ENCODE data around the gene MCEE.
A peak's percentile ranks its signal among the peaks of the same experiment; 100 is the strongest.

MCEE gene

GRCh38 chr2:71069376-71069775 lies 60.7 kb downstream of the MCEE start:
- H3K9ac ChIP-seq (ENCODE audit: low read depth, low read length, poor library complexity): peak overlapping the region; percentile 78
- H4K8ac ChIP-seq (ENCODE audit: low read depth, low read length): no peak overlapping the region
- no peak overlapping the region for H2BK5ac ChIP-seq (ENCODE audit: low read length)
- no peak overlapping the region for H2BK120ac ChIP-seq (ENCODE audit: low read depth, low read length)
- no peak for DNase-seq (ENCODE audit: low spot score)
- H3K18ac ChIP-seq (ENCODE audit: low read length): no peak overlapping the region
- peaks cover 13% of the 10 kb centered on the region for H3K79me1 ChIP-seq (ENCODE audit: low read depth, low read length)
- no peak overlapping the region for H3K4ac ChIP-seq (ENCODE audit: low read length)
- H3K4me1 ChIP-seq (ENCODE audit: control insufficient read depth in 2 of 2, insufficient read depth in 1 of 2, low read depth in 1 of 2, low read length in 2 of 2): peaks cover 0 to 4% of the 10 kb centered on the region in 2 donors
- H3K27me3 ChIP-seq (ENCODE audit: control insufficient read depth in 3 of 3, insufficient read depth in 3 of 3, low read depth in 1 of 3, low read length in 3 of 3): peaks cover 0 to 6% (median 0%) of the 10 kb centered on the region in 3 experiments
- no peak overlapping the region for H2AK5ac ChIP-seq (ENCODE audit: low read depth, low read length)
- H2BK12ac ChIP-seq (ENCODE audit: low read length): no peak overlapping the region
- H3K4me2 ChIP-seq (ENCODE audit: insufficient read depth, low read length, poor library complexity, severe bottlenecking): peak overlapping the region; percentile 89
- H2AFZ ChIP-seq (ENCODE audit: low read length): peak overlapping the region; percentile 95
- WGBS, 2 donors (ENCODE audit: extremely low coverage in 2 of 2, insufficient read length in 2 of 2, insufficient replicate concordance in 1 of 2): no CpG with 5 or more reads among the region's 5 CpGs
- no peak overlapping the region for H2BK15ac ChIP-seq (ENCODE audit: low read length)
- peaks cover 17 to 32% of the 10 kb centered on the region in 2 donors for H3K36me3 ChIP-seq (replicated peaks in 1 of 2; ENCODE audit: control insufficient read depth in 2 of 2, insufficient read depth in 2 of 2, low read length in 2 of 2)
- no peak overlapping the region for H3K27ac ChIP-seq (replicated peaks; ENCODE audit: low read length)
- no peaks in the 10 kb centered on the region for H3K9me3 ChIP-seq (replicated peaks in 1 of 2; ENCODE audit: control insufficient read depth in 2 of 2, insufficient read depth in 1 of 2, low read depth in 1 of 2, low read length in 2 of 2)
- no peak overlapping the region for H3K23ac ChIP-seq (ENCODE audit: low read depth, low read length, poor library complexity)
- no peak overlapping the region for H4K91ac ChIP-seq (ENCODE audit: low read depth, low read length, poor library complexity)
- no peak overlapping the region for H3K14ac ChIP-seq (ENCODE audit: low read length)
- H3K4me3 ChIP-seq (ENCODE audit: low read length in 2 of 2): peak overlapping the region; percentile 72 to 85

- Histone ChIP-seq H2BK12ac (ENCODE audit: low read length) (no peak within 1 kb of the TSS), H4K91ac (ENCODE audit: low read depth, low read length, poor library complexity) (no peak within 1 kb of the TSS), H3K9me3 (replicated peaks in 1 of 2; ENCODE audit: control insufficient read depth in 2 of 2, insufficient read depth in 1 of 2, low read depth in 1 of 2, low read length in 2 of 2) (no peaks in the 10 kb centered on the region), H3K4me3 (ENCODE audit: low read length in 2 of 2) (peak within 1 kb of the TSS; percentile 72 to 85), H3K9ac (ENCODE audit: low read depth, low read length, poor library complexity) (peak within 1 kb of the TSS; percentile 96), H3K27ac (replicated peaks; ENCODE audit: low read length) (peak within 1 kb of the TSS; percentile 77), H3K23ac (ENCODE audit: low read depth, low read length, poor library complexity) (peak within 1 kb of the TSS; percentile 100), H3K27me3 (ENCODE audit: control insufficient read depth in 3 of 3, insufficient read depth in 3 of 3, low read depth in 1 of 3, low read length in 3 of 3) (peaks cover 0 to 15% (median 2%) of the 10 kb centered on the region in 3 experiments), H3K79me1 (ENCODE audit: low read depth, low read length) (peaks cover 13% of the 10 kb centered on the region), H4K8ac (ENCODE audit: low read depth, low read length) (peak within 1 kb of the TSS; percentile 56), H2BK120ac (ENCODE audit: low read depth, low read length) (no peak within 1 kb of the TSS), H2AK5ac (ENCODE audit: low read depth, low read length) (peak within 1 kb of the TSS; percentile 88), H3K4me1 (ENCODE audit: control insufficient read depth in 2 of 2, insufficient read depth in 1 of 2, low read depth in 1 of 2, low read length in 2 of 2) (peaks cover 0 to 4% of the 10 kb centered on the region in 2 donors), H3K36me3 (replicated peaks in 1 of 2; ENCODE audit: control insufficient read depth in 2 of 2, insufficient read depth in 2 of 2, low read length in 2 of 2) (peaks cover 9 to 22% of the 10 kb centered on the region in 2 donors), H3K14ac (ENCODE audit: low read length) (peak within 1 kb of the TSS; percentile 61), H2BK15ac (ENCODE audit: low read length) (no peak within 1 kb of the TSS), H2AFZ (ENCODE audit: low read length) (peak within 1 kb of the TSS; percentile 95), H3K4ac (ENCODE audit: low read length) (no peak within 1 kb of the TSS), H3K18ac (ENCODE audit: low read length) (peak within 1 kb of the TSS; percentile 98), H2BK5ac (ENCODE audit: low read length) (peak within 1 kb of the TSS; percentile 95), H3K4me2 (ENCODE audit: insufficient read depth, low read length, poor library complexity, severe bottlenecking) (peak within 1 kb of the TSS; percentile 89)
- DNase-seq (ENCODE audit: low spot score): peak; percentile 96
- WGBS, 2 donors (ENCODE audit: extremely low coverage in 2 of 2, insufficient read length in 2 of 2, insufficient replicate concordance in 1 of 2): no CpG with 5 or more reads among the region's 66 CpGs
Measured at GRCh38 chr2:71068218-71069035, 61.6 kb downstream of the MCEE start, which contains the start of gene NAGK. NAGK (plus strand) TSS chr2:71068648; CDS start chr2:71068684, 36 bp downstream.

DNA sequence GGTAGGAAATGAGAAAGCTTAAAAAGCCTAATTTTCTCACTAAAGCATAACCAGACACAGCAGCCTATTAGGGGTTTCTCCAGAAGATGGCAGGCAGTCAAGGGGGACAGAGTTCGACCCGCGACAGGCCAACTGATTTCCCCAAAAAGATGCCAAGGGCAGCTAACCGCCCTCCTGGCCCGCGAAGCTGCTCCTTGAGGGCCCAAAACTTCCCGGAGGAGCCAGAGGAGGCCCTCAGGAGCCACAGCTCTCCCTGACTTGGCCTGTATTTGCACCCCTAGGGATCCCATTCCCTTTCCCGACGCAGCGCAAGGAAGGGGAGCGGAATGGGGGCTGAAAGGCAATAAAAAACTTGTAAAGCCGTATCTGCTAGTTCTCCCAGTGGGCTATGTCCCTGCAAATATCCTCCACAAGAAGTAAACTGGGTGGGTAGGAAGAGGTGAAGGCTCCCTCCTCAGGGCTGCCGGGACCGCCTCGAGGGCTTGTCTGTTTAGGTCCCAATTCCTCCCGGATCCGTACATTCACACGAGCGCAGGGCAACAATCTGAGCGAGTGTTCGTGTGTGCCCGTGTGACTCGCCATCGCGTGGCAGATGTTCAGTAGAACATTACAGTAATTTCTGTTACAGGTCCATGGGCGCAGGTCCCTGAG lies 62.3 kb downstream of the MCEE start:
- Histone ChIP-seq H3K18ac (ENCODE audit: low read length) (peak overlapping the region; percentile 98), H3K4ac (ENCODE audit: low read length) (no peak overlapping the region), H3K27me3 (ENCODE audit: control insufficient read depth in 3 of 3, insufficient read depth in 3 of 3, low read depth in 1 of 3, low read length in 3 of 3) (peaks cover 0 to 15% (median 2%) of the 10 kb centered on the region in 3 experiments), H3K9ac (ENCODE audit: low read depth, low read length, poor library complexity) (peak overlapping the region; percentile 87), H3K4me2 (ENCODE audit: insufficient read depth, low read length, poor library complexity, severe bottlenecking) (peak overlapping the region; percentile 89), H3K4me3 (ENCODE audit: low read length in 2 of 2) (peak overlapping the region; percentile 72 to 85), H3K23ac (ENCODE audit: low read depth, low read length, poor library complexity) (peak overlapping the region; percentile 100), H3K4me1 (ENCODE audit: control insufficient read depth in 2 of 2, insufficient read depth in 1 of 2, low read depth in 1 of 2, low read length in 2 of 2) (peaks cover 0 to 4% of the 10 kb centered on the region in 2 donors), H3K14ac (ENCODE audit: low read length) (no peak overlapping the region), H2BK120ac (ENCODE audit: low read depth, low read length) (no peak overlapping the region), H3K9me3 (replicated peaks in 1 of 2; ENCODE audit: control insufficient read depth in 2 of 2, insufficient read depth in 1 of 2, low read depth in 1 of 2, low read length in 2 of 2) (no peaks in the 10 kb centered on the region), H2BK15ac (ENCODE audit: low read length) (no peak overlapping the region), H2BK5ac (ENCODE audit: low read length) (peak overlapping the region; percentile 95), H3K79me1 (ENCODE audit: low read depth, low read length) (peaks cover 13% of the 10 kb centered on the region), H4K91ac (ENCODE audit: low read depth, low read length, poor library complexity) (no peak overlapping the region), H3K27ac (replicated peaks; ENCODE audit: low read length) (no peak overlapping the region), H2AK5ac (ENCODE audit: low read depth, low read length) (peak overlapping the region; percentile 88), H2BK12ac (ENCODE audit: low read length) (no peak overlapping the region), H3K36me3 (replicated peaks in 1 of 2; ENCODE audit: control insufficient read depth in 2 of 2, insufficient read depth in 2 of 2, low read length in 2 of 2) (peaks cover 6 to 16% of the 10 kb centered on the region in 2 donors), H2AFZ (ENCODE audit: low read length) (peak overlapping the region; percentile 95), H4K8ac (ENCODE audit: low read depth, low read length) (peak overlapping the region; percentile 56)
- no peak for DNase-seq (ENCODE audit: low spot score)
- WGBS, 2 donors (ENCODE audit: extremely low coverage in 2 of 2, insufficient read length in 2 of 2, insufficient replicate concordance in 1 of 2): no CpG with 5 or more reads among the region's 26 CpGs

DNA sequence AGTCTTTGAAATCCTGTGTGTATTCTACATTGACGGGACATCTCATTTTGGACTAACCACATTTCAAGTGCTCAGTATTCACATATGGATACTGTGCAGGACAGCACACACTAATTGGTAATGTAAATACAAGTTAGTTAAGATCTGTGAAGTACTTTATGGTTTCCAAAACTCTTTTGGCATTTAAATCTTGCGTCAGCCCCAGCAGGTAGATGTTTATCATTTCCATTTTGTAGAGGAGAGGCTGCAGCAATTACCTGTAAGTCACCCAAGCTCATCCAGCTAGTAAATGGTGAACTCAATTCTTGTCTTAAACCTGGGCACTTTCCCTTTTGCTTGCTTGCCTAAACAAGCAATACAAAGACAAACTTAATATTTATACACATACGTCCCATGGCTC lies 63.2 kb downstream of the MCEE start:
- H3K18ac ChIP-seq (ENCODE audit: low read length): no peak overlapping the region
- DNase-seq (ENCODE audit: low spot score): no peak
- H2BK15ac ChIP-seq (ENCODE audit: low read length): no peak overlapping the region
- no peak overlapping the region for H2AK5ac ChIP-seq (ENCODE audit: low read depth, low read length)
- no peak overlapping the region for H3K4me2 ChIP-seq (ENCODE audit: insufficient read depth, low read length, poor library complexity, severe bottlenecking)
- H3K27ac ChIP-seq (replicated peaks; ENCODE audit: low read length): no peak overlapping the region
- H3K9me3 ChIP-seq (replicated peaks in 1 of 2; ENCODE audit: control insufficient read depth in 2 of 2, insufficient read depth in 1 of 2, low read depth in 1 of 2, low read length in 2 of 2): no peaks in the 10 kb centered on the region
- WGBS, 2 donors (ENCODE audit: extremely low coverage in 2 of 2, insufficient read length in 2 of 2, insufficient replicate concordance in 1 of 2): no CpG with 5 or more reads among the region's 3 CpGs
- H3K9ac ChIP-seq (ENCODE audit: low read depth, low read length, poor library complexity): no peak overlapping the region
- no peak overlapping the region for H2BK12ac ChIP-seq (ENCODE audit: low read length)
- H3K23ac ChIP-seq (ENCODE audit: low read depth, low read length, poor library complexity): no peak overlapping the region
- H2BK5ac ChIP-seq (ENCODE audit: low read length): no peak overlapping the region
- H3K4me3 ChIP-seq (ENCODE audit: low read length in 2 of 2): no peak overlapping the region
- no peak overlapping the region for H3K14ac ChIP-seq (ENCODE audit: low read length)
- H3K4me1 ChIP-seq (ENCODE audit: control insufficient read depth in 2 of 2, insufficient read depth in 1 of 2, low read depth in 1 of 2, low read length in 2 of 2): peaks cover 0 to 4% of the 10 kb centered on the region in 2 donors
- peaks cover 2 to 9% of the 10 kb centered on the region in 2 donors for H3K36me3 ChIP-seq (replicated peaks in 1 of 2; ENCODE audit: control insufficient read depth in 2 of 2, insufficient read depth in 2 of 2, low read length in 2 of 2)
- H2AFZ ChIP-seq (ENCODE audit: low read length): no peak overlapping the region
- H4K91ac ChIP-seq (ENCODE audit: low read depth, low read length, poor library complexity): no peak overlapping the region
- H2BK120ac ChIP-seq (ENCODE audit: low read depth, low read length): no peak overlapping the region
- H3K79me1 ChIP-seq (ENCODE audit: low read depth, low read length): peaks cover 13% of the 10 kb centered on the region
- H3K4ac ChIP-seq (ENCODE audit: low read length): no peak overlapping the region
- H3K27me3 ChIP-seq (ENCODE audit: control insufficient read depth in 3 of 3, insufficient read depth in 3 of 3, low read depth in 1 of 3, low read length in 3 of 3): peaks cover 0 to 20% (median 2%) of the 10 kb centered on the region in 3 experiments
- no peak overlapping the region for H4K8ac ChIP-seq (ENCODE audit: low read depth, low read length)
